ENCODE data around the gene ANKRD50. TPM values are rescaled to one million over a fixed set of nuclear protein-coding genes. Genes with fewer than 3 reads are reported as not detected.

ANKRD50 gene, protein sequence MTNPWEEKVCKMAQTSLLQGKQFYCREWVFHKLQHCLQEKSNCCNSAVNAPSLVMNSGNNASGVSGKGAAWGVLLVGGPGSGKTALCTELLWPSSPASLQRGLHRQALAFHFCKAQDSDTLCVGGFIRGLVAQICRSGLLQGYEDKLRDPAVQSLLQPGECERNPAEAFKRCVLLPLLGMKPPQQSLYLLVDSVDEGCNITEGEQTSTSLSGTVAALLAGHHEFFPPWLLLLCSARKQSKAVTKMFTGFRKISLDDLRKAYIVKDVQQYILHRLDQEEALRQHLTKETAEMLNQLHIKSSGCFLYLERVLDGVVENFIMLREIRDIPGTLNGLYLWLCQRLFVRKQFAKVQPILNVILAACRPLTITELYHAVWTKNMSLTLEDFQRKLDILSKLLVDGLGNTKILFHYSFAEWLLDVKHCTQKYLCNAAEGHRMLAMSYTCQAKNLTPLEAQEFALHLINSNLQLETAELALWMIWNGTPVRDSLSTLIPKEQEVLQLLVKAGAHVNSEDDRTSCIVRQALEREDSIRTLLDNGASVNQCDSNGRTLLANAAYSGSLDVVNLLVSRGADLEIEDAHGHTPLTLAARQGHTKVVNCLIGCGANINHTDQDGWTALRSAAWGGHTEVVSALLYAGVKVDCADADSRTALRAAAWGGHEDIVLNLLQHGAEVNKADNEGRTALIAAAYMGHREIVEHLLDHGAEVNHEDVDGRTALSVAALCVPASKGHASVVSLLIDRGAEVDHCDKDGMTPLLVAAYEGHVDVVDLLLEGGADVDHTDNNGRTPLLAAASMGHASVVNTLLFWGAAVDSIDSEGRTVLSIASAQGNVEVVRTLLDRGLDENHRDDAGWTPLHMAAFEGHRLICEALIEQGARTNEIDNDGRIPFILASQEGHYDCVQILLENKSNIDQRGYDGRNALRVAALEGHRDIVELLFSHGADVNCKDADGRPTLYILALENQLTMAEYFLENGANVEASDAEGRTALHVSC (N-terminal part only)
- 138 TPM for total RNA-seq

GRCh38 chr4:124712372-124713184 is at the start of gene ANKRD50:
TSS of gene ANKRD50 (minus strand) at chr4:124712732. CDS start at chr4:124710511, 2,221 bp downstream.

Data from parietal lobe (tissue), 1 donor.